GM19468 (cell line): ENCODE results near the gene KCNIP3.
"Not testable (repeated sequence)": the region's sequence is repeated elsewhere in the genome, so short reads cannot be mapped to it uniquely, and the experiment has no call there.

Experiments used
- ATAC-seq: cut with Tn5 transposase; IDR thresholded peaks from one replicate; pipeline ENCODE4 v1.9.1; 2021; ENCODE audit warnings: mild to moderate bottlenecking, moderate library complexity, moderate number of reproducible peaks; ENCODE audit not compliant: unreplicated experiment; ENCODE audit errors: extremely low read depth

Gene KCNIP3

DNA sequence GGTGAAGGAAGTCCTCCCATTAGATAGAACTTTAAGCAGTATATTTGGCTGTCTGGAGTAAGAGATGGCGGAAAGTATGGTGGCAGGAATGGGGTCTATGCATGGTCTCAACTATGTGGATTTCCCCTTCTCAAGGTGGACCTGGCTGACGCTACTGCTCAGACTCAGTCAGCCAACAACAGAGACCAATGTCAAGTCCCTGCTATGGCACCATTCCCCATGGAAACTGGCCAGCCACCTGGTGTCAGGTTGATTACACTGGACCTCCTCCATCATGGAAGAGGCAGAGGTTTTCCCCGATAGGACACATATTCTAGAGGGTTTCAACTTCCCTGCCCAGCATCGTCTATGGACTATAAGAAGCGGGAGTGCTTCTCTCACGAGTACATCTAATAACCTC lies 96.8 kb downstream of the KCNIP3 start:
- ATAC-seq: no peak

GRCh38 chr2:95399061-95399460 lies 101.9 kb downstream of the KCNIP3 start:
- ATAC-seq: no peak

- ATAC-seq: no peak
Measured at GRCh38 chr2:95401480-95401879, 104.3 kb downstream of the KCNIP3 start.

DNA sequence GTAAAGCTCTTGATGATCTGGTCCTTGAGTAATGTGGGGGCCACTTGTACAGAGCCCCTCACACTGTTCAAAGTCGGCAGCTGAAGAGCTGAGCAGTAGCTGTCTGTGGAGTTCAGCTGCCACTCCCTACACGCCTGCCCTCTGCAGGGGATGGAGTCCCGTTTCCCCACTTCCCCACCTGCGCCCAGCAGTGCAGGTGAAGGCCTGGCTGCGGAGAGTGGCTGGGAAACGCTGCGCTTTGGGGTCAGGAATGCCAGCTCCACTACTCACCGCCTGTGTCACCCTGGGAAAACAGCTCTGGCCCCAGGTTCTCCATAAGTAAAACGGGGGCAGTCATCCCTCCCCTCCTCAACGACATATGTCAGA lies 104.8 kb downstream of the KCNIP3 start:
- not testable (repeated sequence) for ATAC-seq

GRCh38 chr2:95402370-95403203 lies 105.4 kb downstream of the KCNIP3 start, which contains the start of gene FAHD2A:
FAHD2A (plus strand) TSS chr2:95402708; CDS start chr2:95405559, 2,851 bp downstream.
- ATAC-seq: peak; percentile 88

- ATAC-seq: not testable (repeated sequence)
Measured at GRCh38 chr2:95403204-95403721, 106.1 kb downstream of the KCNIP3 start.

DNA sequence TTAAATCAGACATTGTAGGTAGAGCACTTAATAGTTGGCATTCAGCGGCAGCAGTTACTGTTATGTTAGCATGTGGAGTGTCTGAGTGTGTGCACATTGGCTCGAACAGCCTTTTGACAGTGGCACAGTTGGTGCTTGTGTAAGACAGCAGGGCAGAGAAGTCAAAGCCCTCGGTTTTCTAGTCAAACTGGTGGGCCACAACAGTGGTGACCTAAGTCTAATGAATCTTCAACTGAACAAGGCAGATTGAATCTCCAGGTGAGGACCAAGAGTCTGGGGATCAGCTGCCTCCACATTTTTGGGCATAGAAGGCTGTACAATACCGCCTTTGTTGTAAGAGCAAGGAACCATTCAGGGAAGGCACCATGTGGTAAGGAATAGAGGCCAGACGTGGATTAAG lies 106.7 kb downstream of the KCNIP3 start:
- not testable (repeated sequence) for ATAC-seq

GRCh38 chr2:95404676-95405075 lies 107.5 kb downstream of the KCNIP3 start:
- not testable (repeated sequence) for ATAC-seq

- ATAC-seq: not testable (repeated sequence)
Measured at GRCh38 chr2:95411239-95411638, 114.1 kb downstream of the KCNIP3 start.

DNA sequence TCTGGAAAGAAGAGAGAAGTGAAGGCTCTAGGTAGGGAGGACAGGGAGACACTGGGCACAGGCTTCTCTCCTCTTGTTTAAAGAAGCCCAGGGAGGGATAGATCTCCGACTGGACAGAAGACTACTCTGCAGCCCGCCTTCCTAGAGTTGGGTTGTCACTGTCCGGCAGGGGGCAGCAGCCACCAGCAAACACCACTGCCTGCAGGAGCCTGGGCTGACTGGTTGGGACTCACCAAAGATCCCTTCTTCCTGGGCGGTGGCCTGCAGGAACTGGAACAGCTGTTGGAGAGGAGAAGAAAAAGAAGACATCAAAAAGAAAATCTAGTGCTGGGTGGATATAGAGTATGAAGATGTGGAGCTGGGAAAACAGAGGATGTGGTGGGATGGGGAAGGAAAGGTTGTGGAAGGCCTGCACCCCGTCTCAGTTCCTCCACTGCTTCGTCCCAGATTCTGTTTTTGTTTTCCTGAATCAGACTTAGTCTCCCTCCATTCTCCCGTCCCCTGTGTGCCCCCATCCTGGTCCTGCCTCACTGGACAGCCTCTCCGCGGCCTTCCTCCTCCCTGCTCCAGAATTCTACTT lies 117.0 kb downstream of the KCNIP3 start:
- ATAC-seq: peak; percentile 55

DNA sequence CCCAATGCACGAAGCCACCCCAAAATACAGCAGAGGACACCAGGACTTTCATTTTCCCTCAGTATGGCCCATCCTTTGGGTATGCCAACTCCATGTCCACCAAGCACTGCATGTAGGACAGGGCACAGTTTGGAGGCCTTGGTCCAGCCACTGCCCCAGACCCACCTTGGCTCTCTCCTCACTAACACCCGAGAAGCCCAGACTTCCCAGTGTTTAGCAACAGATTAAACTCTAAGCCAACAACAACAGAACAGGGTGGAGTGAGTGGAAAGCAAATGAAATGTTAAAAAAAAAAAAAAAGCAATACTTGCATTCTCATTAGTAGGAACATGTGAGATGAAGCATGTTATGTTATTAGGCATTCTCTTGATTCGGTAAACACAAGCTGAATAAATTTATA lies 118.0 kb downstream of the KCNIP3 start:
- not testable (repeated sequence) for ATAC-seq

- ATAC-seq: not testable (repeated sequence)
Measured at GRCh38 chr2:95415561-95415960, 118.4 kb downstream of the KCNIP3 start.

- not testable (repeated sequence) for ATAC-seq
Measured at GRCh38 chr2:95427196-95427867, 130.2 kb downstream of the KCNIP3 start.

GRCh38 chr2:95429748-95430467 lies 132.8 kb downstream of the KCNIP3 start:
- ATAC-seq: not testable (repeated sequence)

- ATAC-seq: not testable (repeated sequence)
Measured at GRCh38 chr2:95433373-95433772, 136.2 kb downstream of the KCNIP3 start.

GRCh38 chr2:95433973-95434372 lies 136.8 kb downstream of the KCNIP3 start:
- not testable (repeated sequence) for ATAC-seq

- ATAC-seq: not testable (repeated sequence)
Measured at GRCh38 chr2:95434507-95435076, 137.4 kb downstream of the KCNIP3 start.

- ATAC-seq: not testable (repeated sequence)
Measured at GRCh38 chr2:95435162-95435871, 138.2 kb downstream of the KCNIP3 start.
